GM19351 (cell line): ENCODE measurements around the gene ZP2.
"Not testable (repeated sequence)": the region's sequence is repeated elsewhere in the genome, so short reads cannot be mapped to it uniquely, and the experiment has no call there.

ENCODE experiments used
- ATAC-seq: cut with Tn5 transposase; IDR thresholded peaks from one replicate; pipeline ENCODE4 v1.9.1; 2021; ENCODE audit warnings: mild to moderate bottlenecking, moderate library complexity; ENCODE audit not compliant: unreplicated experiment

The ZP2 gene

DNA sequence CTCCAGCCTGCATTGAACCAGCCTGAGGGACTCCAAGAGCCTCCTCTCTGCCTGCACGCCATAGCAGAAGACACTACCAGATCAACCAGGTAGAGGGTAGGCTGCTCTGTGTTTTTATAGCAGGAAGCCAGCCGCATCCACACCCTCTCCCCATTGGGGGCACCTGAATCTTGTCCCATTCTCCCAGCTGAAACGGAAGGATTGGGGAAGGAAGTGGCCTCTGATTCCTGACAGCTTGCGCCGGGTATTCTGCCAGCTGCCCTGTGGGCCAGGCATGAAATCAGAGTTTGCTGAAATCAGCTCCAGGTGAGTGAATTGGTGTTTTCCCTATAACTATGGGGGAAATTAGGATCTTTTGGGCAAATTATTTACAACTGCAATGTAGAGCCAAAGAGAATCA, at the start of gene ZP2:
TSS of gene ZP2 (minus strand) at position 89 of the 400 bp plus-strand sequence. CDS start at position 62, 27 bp downstream.
- ATAC-seq, result no peak

- ATAC-seq, result no peak
Measured at GRCh38 chr16:21257284-21257683, 45.9 kb upstream of the ZP2 start.

GRCh38 chr16:21256636-21257035, 45.3 kb upstream of the ZP2 start:
- no peak for ATAC-seq

DNA sequence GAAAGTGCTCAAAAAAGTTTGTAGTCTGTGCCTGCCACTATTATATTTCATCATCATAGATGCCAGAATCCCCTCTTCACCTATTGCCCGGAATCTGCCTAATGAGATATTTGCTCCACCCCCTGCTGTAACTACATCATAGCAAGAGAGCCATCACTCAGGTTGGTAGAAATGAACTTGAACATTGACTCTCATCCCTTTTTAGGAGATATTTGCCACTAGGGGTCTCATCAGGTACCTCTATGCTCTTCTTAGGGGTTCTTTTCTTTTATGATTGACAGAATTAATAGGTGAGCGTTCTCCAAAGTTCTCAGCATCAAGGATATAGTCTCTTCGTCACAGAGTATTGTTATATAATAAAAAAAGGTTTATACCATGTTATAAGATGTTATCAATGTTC, 42.1 kb upstream of the ZP2 start:
- no peak for ATAC-seq

- ATAC-seq, result no peak
Measured at GRCh38 chr16:21250072-21250923, 38.9 kb upstream of the ZP2 start.

GRCh38 chr16:21248179-21248578, 36.8 kb upstream of the ZP2 start:
- not testable (repeated sequence) for ATAC-seq

DNA sequence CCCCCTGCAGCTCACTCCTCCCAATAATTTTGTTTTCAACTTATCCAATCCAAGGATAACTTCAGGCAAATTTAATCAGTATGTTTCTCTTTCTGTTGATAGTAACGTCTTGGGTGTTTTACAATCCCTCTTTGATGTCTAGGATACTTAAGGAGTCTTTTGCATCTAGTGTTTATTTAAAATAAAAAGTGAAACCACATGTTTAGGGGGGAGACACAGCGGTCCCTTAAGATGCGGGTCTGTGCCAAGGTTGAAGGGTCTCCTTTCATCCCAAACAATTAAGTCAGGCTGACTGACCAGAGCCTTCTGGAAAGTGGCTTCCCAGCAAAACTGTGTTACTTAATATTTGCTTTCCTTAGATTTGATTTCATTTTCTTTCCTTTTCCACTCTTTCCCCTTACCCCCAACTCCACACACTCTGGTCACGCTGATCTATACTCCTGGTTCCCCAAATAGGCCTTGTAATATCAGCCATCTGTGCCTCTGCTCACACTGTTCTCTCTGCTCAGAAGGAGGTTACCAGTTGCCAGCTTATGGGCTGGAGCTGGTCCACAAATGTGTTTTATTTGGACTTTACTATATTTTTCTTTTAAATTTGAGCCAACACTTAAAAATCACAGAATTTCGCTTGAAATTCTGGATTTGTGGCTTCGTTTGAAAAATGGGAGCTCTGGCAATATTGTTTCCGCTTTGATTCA, 33.3 kb upstream of the ZP2 start:
- no peak for ATAC-seq

- no peak for ATAC-seq
Measured at GRCh38 chr16:21242756-21243155, 31.4 kb upstream of the ZP2 start.

DNA sequence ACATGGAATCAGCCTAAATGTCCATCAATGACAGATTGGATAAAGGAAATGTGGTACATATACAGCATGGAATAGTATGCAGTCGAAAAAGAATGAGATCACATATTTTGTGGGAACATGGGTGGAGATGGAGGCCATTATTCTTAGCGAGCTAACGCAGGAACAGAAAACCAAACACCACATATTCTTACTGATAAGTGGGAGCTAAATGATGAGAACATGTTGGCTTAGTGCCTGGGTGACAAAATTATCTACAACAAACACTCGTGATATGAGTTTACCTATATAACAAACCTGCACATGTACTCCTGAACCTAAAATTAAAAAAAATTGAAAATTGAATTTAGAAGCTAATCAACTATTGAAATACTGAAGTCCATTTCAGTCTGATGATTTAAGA, 28.3 kb upstream of the ZP2 start:
- ATAC-seq, result no peak

- no peak for ATAC-seq
Measured at GRCh38 chr16:21236831-21237230, 25.5 kb upstream of the ZP2 start.

DNA sequence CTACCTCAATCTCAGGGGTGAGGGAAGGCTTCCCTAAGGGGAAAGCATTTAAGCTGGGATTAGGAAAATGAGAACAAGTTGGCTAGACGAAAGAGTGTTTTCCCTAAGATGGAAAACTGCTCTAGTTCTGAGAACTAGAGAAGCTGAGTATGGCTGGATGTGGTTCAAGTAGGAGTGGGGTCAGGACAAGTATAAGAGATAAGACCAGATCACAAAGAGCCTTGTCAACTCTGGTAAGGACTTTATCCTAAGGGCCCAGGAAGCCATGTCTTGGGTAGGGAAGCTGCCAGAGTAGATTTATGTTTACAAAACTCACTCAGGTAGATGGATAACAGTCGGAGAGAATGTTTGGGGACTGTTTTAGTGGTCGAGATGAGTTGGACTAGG, 23.8 kb upstream of the ZP2 start:
- ATAC-seq, result no peak

DNA sequence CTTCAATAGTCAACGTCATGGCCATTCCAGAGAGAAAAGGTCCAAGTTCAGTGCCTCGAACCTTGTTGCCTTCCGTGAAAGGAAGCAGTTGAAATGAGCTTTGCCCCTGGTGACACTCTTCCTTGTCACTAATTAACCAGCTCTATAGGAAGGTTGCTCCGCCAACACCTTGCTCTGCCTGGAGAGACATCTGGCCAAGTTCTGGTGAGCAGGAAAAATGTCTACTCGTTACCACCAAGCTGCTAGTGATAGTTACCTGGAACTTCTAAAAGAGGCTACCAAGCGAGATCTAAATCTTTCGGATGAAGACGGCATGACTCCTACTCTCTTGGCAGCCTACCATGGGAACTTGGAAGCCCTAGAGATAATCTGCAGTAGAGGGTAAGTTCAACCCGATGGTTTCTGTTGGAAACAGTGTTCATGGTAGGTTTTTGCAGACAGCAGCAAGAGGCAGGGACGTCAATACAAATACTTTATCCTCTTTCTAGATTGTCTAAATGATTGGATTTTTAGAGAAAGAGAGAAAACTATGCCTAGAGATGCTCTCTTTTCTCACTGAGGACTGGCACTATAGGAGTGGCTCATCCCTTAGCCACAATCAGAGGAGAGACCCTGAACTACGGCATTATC, 22.3 kb upstream of the ZP2 start, which contains the start of gene ANKS4B:
TSS of gene ANKS4B (plus strand) at position 179 of the 630 bp plus-strand sequence. CDS start at position 218, 39 bp downstream.
- no peak for ATAC-seq

- ATAC-seq, result no peak
Measured at GRCh38 chr16:21233045-21233520, 21.7 kb upstream of the ZP2 start.

DNA sequence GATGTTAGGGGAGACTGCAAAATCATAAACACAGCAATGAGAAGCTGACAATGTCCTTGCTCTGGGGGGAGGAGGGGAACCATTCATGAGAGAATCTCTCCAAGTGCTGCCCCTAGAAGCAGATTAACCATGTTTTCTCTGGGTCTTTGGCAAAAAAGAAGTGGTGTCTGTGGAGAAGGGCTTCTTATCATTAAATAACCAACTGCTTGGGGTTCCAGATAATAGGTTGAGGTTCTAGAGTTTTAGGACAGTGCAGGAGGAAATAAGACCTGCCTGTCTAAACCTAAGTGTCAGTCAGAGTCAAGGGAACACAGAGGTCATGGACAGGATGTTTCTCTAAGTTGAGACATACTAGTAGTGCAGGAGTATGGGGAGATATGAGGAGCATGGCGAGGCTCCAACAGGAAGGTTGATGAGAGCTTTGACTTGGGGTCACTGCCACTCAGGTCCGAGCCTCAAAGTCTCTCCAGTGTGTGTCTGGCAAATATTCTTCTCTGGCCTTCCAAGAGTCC, 17.0 kb upstream of the ZP2 start:
- no peak for ATAC-seq

DNA sequence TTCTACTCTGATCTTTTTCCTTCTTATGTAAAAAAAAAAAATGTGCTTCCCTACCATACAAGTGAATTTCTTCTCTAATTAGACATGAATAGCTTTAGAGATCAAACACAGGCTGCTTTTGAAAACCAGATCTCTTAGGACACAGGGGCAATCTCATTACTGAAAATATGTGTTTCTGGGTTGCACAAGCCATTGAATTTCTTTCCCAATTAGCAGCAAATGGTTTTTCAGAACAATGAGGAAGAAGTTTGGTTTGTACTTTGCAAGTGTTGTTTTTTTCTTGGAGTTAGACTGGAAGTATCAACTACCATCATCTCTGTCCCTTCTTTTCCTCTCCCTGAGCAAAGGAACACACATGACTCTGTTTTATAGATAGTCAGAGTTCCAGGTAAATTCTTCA, 16.5 kb upstream of the ZP2 start:
- ATAC-seq, result no peak

DNA sequence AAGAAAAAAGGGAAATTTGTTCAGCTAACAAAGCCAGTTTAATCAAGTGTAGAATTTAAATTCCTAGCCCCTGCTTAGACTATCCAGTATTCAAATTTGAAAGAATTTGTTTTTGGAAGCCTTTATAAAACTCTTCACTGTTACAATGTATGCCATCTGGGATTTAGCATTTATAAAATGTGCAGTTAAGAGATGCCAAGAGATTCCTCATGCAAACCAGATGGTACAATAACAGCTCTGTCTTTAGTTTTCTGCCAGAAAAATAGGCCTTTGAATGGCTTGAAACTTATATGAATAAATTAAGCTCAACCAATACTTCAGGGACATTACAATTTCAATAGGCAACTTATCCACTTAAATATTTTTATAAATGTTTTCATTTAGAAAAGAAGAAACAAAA, 15.4 kb upstream of the ZP2 start:
- ATAC-seq, result no peak

- ATAC-seq, result no peak
Measured at GRCh38 chr16:21224800-21225199, 13.4 kb upstream of the ZP2 start.

- no peak for ATAC-seq
Measured at GRCh38 chr16:21223787-21224186, 12.4 kb upstream of the ZP2 start.

DNA sequence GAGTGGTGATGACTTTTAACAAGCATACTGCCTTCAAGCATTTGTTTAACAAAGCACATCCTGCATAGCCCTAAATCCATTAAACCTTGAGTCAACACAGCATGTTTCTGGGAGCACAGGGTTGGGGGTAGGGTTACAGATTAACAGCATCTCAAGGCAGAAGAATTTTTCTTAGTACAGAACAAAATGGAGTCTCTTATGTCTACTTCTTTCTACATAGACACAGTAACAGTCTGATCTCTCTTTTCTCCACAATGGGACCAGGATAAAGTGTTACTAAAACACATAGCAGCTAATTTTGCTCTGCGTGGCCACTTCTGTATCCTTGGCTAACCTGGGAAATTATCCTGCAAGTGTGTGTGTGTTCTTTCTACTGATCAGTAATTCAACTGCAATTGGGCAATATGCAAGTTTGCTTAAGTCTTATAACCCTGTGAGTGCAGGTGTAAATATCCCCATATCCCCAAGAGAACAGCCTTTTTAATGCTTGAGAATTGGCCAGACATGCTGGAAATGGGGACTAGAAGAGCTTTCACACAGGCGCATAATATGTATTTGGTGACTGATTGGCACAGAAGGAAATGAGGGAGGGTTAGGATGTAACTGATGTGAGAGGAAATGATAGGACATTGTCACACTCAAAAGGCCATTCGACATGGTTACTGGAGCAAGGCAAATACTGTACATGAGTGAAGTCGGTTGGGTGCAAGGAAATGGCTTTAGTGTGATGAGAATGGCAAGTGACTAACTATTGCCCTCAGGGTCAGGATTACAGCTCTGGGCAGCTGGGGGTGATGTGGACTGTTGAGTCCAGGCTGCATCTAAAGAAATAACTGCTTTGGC, 11.3 kb upstream of the ZP2 start:
- no peak for ATAC-seq

- no peak for ATAC-seq
Measured at GRCh38 chr16:21219551-21219950, 8.2 kb upstream of the ZP2 start.
